ENCODE data around the gene KCNJ2.

DNA sequence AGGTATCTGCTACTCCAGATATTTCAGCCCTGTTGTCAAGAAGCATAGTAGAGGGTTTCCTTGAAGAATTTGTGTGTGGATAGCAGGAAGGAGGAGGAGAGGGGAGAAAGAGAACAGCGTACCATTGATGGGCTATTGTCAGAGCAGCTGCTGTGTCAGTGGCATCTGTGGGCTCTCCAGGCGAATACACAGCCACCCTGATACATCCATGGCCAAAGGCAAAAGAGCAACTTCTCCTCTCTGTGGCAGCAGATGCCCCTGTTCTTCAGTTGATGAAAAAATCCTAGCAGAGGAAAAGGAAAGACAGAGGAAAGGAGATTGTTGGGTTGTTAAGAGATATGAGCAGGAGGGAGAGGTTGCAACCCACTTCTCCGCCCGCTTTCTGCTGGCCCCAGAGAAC is 12.2 kb upstream of the KCNJ2 start:
- TF ChIP-seq, protein P1, sequence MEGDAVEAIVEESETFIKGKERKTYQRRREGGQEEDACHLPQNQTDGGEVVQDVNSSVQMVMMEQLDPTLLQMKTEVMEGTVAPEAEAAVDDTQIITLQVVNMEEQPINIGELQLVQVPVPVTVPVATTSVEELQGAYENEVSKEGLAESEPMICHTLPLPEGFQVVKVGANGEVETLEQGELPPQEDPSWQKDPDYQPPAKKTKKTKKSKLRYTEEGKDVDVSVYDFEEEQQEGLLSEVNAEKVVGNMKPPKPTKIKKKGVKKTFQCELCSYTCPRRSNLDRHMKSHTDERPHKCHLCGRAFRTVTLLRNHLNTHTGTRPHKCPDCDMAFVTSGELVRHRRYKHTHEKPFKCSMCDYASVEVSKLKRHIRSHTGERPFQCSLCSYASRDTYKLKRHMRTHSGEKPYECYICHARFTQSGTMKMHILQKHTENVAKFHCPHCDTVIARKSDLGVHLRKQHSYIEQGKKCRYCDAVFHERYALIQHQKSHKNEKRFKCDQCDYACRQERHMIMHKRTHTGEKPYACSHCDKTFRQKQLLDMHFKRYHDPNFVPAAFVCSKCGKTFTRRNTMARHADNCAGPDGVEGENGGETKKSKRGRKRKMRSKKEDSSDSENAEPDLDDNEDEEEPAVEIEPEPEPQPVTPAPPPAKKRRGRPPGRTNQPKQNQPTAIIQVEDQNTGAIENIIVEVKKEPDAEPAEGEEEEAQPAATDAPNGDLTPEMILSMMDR (IDR thresholded peaks at IDR 0.05; ENCODE audit: low read depth, low read length, missing input control), result no peak
- TF ChIP-seq JUND (IDR thresholded peaks at IDR 0.05) (no peak), FOXA1 (IDR thresholded peaks at IDR 0.05) (no peak), EGR1 (IDR thresholded peaks at IDR 0.05; ENCODE audit: low read depth in 2 of 2) (no peak), TAF1 (conservative IDR thresholded peaks at IDR 0.05) (no peak), RAD21 (IDR thresholded peaks at IDR 0.05) (no peak), GABPA (IDR thresholded peaks at IDR 0.05 in 1 of 2, conservative IDR thresholded peaks at IDR 0.05 in 1 of 2) (no peak), NR2F2 (IDR thresholded peaks at IDR 0.05) (no peak), YY1 (IDR thresholded peaks at IDR 0.05) (no peak), RXRA (IDR thresholded peaks at IDR 0.05) (no peak), SP1 (IDR thresholded peaks at IDR 0.05) (no peak)
- TF ChIP-seq, protein P2, sequence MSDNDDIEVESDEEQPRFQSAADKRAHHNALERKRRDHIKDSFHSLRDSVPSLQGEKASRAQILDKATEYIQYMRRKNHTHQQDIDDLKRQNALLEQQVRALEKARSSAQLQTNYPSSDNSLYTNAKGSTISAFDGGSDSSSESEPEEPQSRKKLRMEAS (IDR thresholded peaks at IDR 0.05), result no peak
- TF ChIP-seq, protein P3, sequence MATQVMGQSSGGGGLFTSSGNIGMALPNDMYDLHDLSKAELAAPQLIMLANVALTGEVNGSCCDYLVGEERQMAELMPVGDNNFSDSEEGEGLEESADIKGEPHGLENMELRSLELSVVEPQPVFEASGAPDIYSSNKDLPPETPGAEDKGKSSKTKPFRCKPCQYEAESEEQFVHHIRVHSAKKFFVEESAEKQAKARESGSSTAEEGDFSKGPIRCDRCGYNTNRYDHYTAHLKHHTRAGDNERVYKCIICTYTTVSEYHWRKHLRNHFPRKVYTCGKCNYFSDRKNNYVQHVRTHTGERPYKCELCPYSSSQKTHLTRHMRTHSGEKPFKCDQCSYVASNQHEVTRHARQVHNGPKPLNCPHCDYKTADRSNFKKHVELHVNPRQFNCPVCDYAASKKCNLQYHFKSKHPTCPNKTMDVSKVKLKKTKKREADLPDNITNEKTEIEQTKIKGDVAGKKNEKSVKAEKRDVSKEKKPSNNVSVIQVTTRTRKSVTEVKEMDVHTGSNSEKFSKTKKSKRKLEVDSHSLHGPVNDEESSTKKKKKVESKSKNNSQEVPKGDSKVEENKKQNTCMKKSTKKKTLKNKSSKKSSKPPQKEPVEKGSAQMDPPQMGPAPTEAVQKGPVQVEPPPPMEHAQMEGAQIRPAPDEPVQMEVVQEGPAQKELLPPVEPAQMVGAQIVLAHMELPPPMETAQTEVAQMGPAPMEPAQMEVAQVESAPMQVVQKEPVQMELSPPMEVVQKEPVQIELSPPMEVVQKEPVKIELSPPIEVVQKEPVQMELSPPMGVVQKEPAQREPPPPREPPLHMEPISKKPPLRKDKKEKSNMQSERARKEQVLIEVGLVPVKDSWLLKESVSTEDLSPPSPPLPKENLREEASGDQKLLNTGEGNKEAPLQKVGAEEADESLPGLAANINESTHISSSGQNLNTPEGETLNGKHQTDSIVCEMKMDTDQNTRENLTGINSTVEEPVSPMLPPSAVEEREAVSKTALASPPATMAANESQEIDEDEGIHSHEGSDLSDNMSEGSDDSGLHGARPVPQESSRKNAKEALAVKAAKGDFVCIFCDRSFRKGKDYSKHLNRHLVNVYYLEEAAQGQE (IDR thresholded peaks at IDR 0.05), result no peak
- TF ChIP-seq, protein P4, sequence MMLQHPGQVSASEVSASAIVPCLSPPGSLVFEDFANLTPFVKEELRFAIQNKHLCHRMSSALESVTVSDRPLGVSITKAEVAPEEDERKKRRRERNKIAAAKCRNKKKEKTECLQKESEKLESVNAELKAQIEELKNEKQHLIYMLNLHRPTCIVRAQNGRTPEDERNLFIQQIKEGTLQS (IDR thresholded peaks at IDR 0.05), result no peak
